GM21360 (cell line): ENCODE measurements around the gene NTM.
"Not testable (repeated sequence)": the region's sequence is repeated elsewhere in the genome, so short reads cannot be mapped to it uniquely, and the experiment has no call there.

Experiments
- ATAC-seq: cut with Tn5 transposase; IDR thresholded peaks from one replicate; pipeline ENCODE4 v1.9.1; 2021; ENCODE audit warnings: mild to moderate bottlenecking, moderate library complexity; ENCODE audit not compliant: unreplicated experiment

Gene NTM

GRCh38 chr11:132050577-132051165 lies 680.3 kb downstream of the NTM start:
- ATAC-seq: no peak

GRCh38 chr11:132051704-132052103 lies 681.3 kb downstream of the NTM start:
- no peak for ATAC-seq

GRCh38 chr11:132052342-132052741 lies 681.9 kb downstream of the NTM start:
- ATAC-seq: no peak

- ATAC-seq: no peak
Observed at GRCh38 chr11:132052904-132053303, 682.5 kb downstream of the NTM start.

- ATAC-seq: no peak
Observed at GRCh38 chr11:132054822-132055221, 684.4 kb downstream of the NTM start.

GRCh38 chr11:132055296-132055695 lies 684.9 kb downstream of the NTM start:
- ATAC-seq: no peak

- ATAC-seq: no peak
Observed at GRCh38 chr11:132056689-132057088, 686.3 kb downstream of the NTM start.

- ATAC-seq: no peak
Observed at GRCh38 chr11:132057266-132057665, 686.9 kb downstream of the NTM start.

- ATAC-seq: no peak
Observed at GRCh38 chr11:132058211-132058772, 687.9 kb downstream of the NTM start.

GRCh38 chr11:132060567-132060966 lies 690.2 kb downstream of the NTM start:
- no peak for ATAC-seq

- ATAC-seq: no peak
Observed at GRCh38 chr11:132062031-132062430, 691.6 kb downstream of the NTM start.

- ATAC-seq: no peak
Observed at GRCh38 chr11:132062541-132062940, 692.1 kb downstream of the NTM start.

- no peak for ATAC-seq
Observed at GRCh38 chr11:132064987-132065620, 694.7 kb downstream of the NTM start.

GRCh38 chr11:132068556-132068955 lies 698.1 kb downstream of the NTM start:
- ATAC-seq: no peak

GRCh38 chr11:132069593-132069992 lies 699.2 kb downstream of the NTM start:
- ATAC-seq: not testable (repeated sequence)

GRCh38 chr11:132070907-132071306 lies 700.5 kb downstream of the NTM start:
- ATAC-seq: not testable (repeated sequence)

GRCh38 chr11:132072044-132072857 lies 701.8 kb downstream of the NTM start:
- no peak for ATAC-seq

GRCh38 chr11:132072858-132073211 lies 702.4 kb downstream of the NTM start:
- no peak for ATAC-seq

- ATAC-seq: no peak
Observed at GRCh38 chr11:132073787-132074186, 703.4 kb downstream of the NTM start.

- no peak for ATAC-seq
Observed at GRCh38 chr11:132075447-132075846, 705.0 kb downstream of the NTM start.

- ATAC-seq: no peak
Observed at GRCh38 chr11:132077416-132077815, 707.0 kb downstream of the NTM start.
